CD4-positive, alpha-beta T cell (primary cell): ENCODE data around the gene GOPC. TPM values are rescaled to one million over a fixed set of nuclear protein-coding genes. Genes with fewer than 3 reads are reported as not detected.

Source experiments
- ATAC-seq: fragments of 200-7000 bp; cut with Tn5 transposase; one replicate; pipeline ENCODE4 v1.10.0; 2022; ENCODE audit warnings: mild to moderate bottlenecking; ENCODE audit not compliant: poor library complexity
- CTCF ChIA-PET: fragments of 350-600 bp; sonication (Branson Sonifier 250); formaldehyde crosslinking; loops from one replicate; lab custom pipeline; 2021; ENCODE audit warnings: antibody characterized with exemption, inconsistent platforms; lab: Charles Lee
- POLR2A ChIA-PET: fragments of 350-600 bp; sonication (Branson Sonifier 250); formaldehyde crosslinking; loops from one replicate; lab custom pipeline; 2021; ENCODE audit warnings: antibody characterized with exemption, inconsistent platforms; lab: Charles Lee
- DNase-seq, 14 experiments: peaks; one replicate each; pipeline ENCODE4 v3.0.0-alpha.2; 2013 to 2020; ENCODE audit warnings: mixed read lengths in 2 of 14
- H3K27ac ChIP-seq, 2 donors: one replicate each; pipeline versions ENCODE4 v1.5.1 to v1.7.0; 2013; ENCODE audit warnings: low read length in 2 of 2, low read depth in 1 of 2, mild to moderate bottlenecking in 1 of 2
- H3K27me3 ChIP-seq, 2 experiments: 1 replicate in 1 of 2; 2 replicates in 1 of 2; pipeline versions ENCODE4 v1.6.1 to v1.7.0; 2013; ENCODE audit warnings: low read length in 2 of 2, control low read depth in 1 of 2, mild to moderate bottlenecking in 1 of 2, moderate library complexity in 1 of 2; ENCODE audit not compliant: insufficient read depth in 2 of 2, control insufficient read depth in 1 of 2
- H3K36me3 ChIP-seq: one replicate; pipeline ENCODE4 v1.6.1; 2013; ENCODE audit warnings: low read length, control low read depth; ENCODE audit not compliant: insufficient read depth
- H3K4me1 ChIP-seq: one replicate; pipeline ENCODE4 v1.6.1; 2013; ENCODE audit warnings: low read length, control low read depth; ENCODE audit not compliant: insufficient read depth
- H3K4me3 ChIP-seq: one replicate; pipeline ENCODE4 v1.5.1; 2013; ENCODE audit warnings: mild to moderate bottlenecking, low read length, moderate library complexity
- H3K9me3 ChIP-seq, 2 experiments: 1 replicate in 1 of 2; 2 replicates in 1 of 2; pipeline versions ENCODE4 v1.6.1 to v1.7.0; 2013; ENCODE audit warnings: low read length in 2 of 2, mild to moderate bottlenecking in 2 of 2, control low read depth in 1 of 2, moderate library complexity in 1 of 2; ENCODE audit not compliant: control insufficient read depth in 1 of 2, insufficient read depth in 1 of 2
- H3K27ac Mint-ChIP-seq: one replicate; pipeline ENCODE4 v1.8.0; 2020; ENCODE audit warnings: mixed read lengths
- H3K27me3 Mint-ChIP-seq: one replicate; pipeline ENCODE4 v1.8.0; 2021; ENCODE audit warnings: mixed read lengths
- H3K36me3 Mint-ChIP-seq: one replicate; pipeline ENCODE4 v1.8.0; 2021; ENCODE audit warnings: low read depth, mixed read lengths
- H3K4me1 Mint-ChIP-seq: one replicate; pipeline ENCODE4 v1.8.0; 2021; ENCODE audit warnings: low read depth, mixed read lengths
- H3K4me3 Mint-ChIP-seq: one replicate; pipeline ENCODE4 v1.8.0; 2020; ENCODE audit warnings: mild to moderate bottlenecking, mixed read lengths
- H3K9me3 Mint-ChIP-seq: one replicate; pipeline ENCODE4 v1.8.0; 2020; ENCODE audit warnings: mixed read lengths
- intact Hi-C, 2 experiments: fragments of 100-400 bp; cut with DNase I in 1 of 2; cut with micrococcal nuclease in 1 of 2; formaldehyde crosslinking; loops; one replicate each; pipeline versions ENCODE4 v1.15.1 to v1.9.0; 2023 to 2025; cut with DNase I, micrococcal nuclease
- total RNA-seq, 174 experiments: library from RNA in 2 of 174; stranded (reverse) in 2 of 174; gene quantifications; one replicate each; pipeline ENCODE4 v1.2.3 and lab custom pipeline; 2021 to 2026
- TF ChIP-seq, protein P1 (sequence below): fragments of 200-600 bp; IDR thresholded peaks from one replicate; pipeline ENCODE4 v1.8.0; 2022; ENCODE audit warnings: antibody characterized with exemption, mild to moderate bottlenecking

GOPC gene
- total RNA-seq, 2 experiments from 2014 or later, result 9.7 to 10.8 TPM

DNA sequence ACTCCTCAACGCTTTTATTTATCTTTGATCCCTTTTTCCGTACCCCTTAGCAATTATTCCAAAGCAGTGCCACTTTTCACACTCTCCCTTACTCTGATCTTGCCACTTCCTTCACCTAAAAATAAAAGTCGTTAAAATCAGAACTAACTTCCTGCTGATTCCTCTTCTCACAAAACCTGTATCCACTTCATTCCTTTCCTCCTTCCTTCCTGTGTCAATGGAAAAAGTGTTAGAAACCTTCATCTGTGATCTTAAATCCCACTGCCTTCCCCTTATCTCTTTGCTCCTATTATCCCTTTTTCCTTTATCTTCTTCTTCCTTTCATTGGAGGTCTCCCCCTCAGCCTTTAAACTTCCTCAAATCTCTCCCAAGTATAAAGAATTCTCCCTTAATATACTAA lies 49.2 kb downstream of the GOPC start:
- Histone ChIP-seq H3K9me3 (no peaks in the 10 kb centered on the region), H3K4me3 (no peak overlapping the region), H3K27ac (no peak overlapping the region), H3K4me1 (peaks cover 24% of the 10 kb centered on the region), H3K27me3 (no peaks in the 10 kb centered on the region), H3K36me3 (no peaks in the 10 kb centered on the region)
- ChIA-PET POLR2A (no interaction called here), CTCF (interaction anchor here (0.8 to 1.3 kb wide), 2 partner anchors 52 to 75 kb away, joined by 3 to 4 read pairs; no protein-coding TSS in a partner anchor)
- no peak overlapping the region for H3K27ac Mint-ChIP-seq
- ATAC-seq (no peak), DNase-seq (no peak)
- H3K4me1 Mint-ChIP-seq, result peaks cover 29% of the 10 kb centered on the region
- H3K36me3 Mint-ChIP-seq, result no peaks in the 10 kb centered on the region
- TF ChIP-seq, protein P1, sequence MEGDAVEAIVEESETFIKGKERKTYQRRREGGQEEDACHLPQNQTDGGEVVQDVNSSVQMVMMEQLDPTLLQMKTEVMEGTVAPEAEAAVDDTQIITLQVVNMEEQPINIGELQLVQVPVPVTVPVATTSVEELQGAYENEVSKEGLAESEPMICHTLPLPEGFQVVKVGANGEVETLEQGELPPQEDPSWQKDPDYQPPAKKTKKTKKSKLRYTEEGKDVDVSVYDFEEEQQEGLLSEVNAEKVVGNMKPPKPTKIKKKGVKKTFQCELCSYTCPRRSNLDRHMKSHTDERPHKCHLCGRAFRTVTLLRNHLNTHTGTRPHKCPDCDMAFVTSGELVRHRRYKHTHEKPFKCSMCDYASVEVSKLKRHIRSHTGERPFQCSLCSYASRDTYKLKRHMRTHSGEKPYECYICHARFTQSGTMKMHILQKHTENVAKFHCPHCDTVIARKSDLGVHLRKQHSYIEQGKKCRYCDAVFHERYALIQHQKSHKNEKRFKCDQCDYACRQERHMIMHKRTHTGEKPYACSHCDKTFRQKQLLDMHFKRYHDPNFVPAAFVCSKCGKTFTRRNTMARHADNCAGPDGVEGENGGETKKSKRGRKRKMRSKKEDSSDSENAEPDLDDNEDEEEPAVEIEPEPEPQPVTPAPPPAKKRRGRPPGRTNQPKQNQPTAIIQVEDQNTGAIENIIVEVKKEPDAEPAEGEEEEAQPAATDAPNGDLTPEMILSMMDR, result no peak
- H3K27me3 Mint-ChIP-seq, result no peaks in the 10 kb centered on the region
- intact Hi-C loops, result no loop called here
- no peaks in the 10 kb centered on the region for H3K9me3 Mint-ChIP-seq
- H3K4me3 Mint-ChIP-seq, result no peak overlapping the region

DNA sequence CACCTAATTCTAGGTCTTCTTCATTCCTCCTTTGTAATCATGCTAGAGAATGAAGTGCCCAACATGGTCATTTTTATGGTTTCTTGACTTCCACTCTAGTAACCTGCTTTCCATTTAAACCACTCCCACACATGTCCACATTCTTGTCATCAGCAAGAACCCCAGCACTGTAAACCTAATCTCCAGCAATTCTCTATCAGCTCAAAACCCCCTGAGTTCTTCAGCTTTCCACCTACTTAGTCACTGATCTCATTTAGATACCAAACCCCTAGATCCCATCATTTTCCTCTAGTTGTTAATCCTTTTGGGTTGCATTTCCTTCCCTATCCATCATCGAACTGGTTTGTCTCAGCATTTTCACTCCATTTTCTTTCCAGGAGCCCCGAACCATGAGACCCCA lies 49.7 kb downstream of the GOPC start:
- intact Hi-C loops, result no loop called here
- H3K36me3 Mint-ChIP-seq, result no peaks in the 10 kb centered on the region
- ATAC-seq (no peak), DNase-seq (no peak)
- no peaks in the 10 kb centered on the region for H3K9me3 Mint-ChIP-seq
- no peaks in the 10 kb centered on the region for H3K27me3 Mint-ChIP-seq
- CTCF ChIA-PET, result interaction anchor here (0.8 to 1.4 kb wide), 3 partner anchors 52 to 74 kb away, joined by 3 to 4 read pairs (median 3); no protein-coding TSS in a partner anchor
- H3K27ac Mint-ChIP-seq, result no peak overlapping the region
- H3K9me3 ChIP-seq, result no peaks in the 10 kb centered on the region
- H3K4me3 Mint-ChIP-seq, result no peak overlapping the region
- no peaks in the 10 kb centered on the region for H3K27me3 ChIP-seq
- no peak overlapping the region for H3K27ac ChIP-seq
- no peak overlapping the region for H3K4me3 ChIP-seq
- TF ChIP-seq, protein P1, result no peak
- H3K4me1 Mint-ChIP-seq, result peaks cover 30% of the 10 kb centered on the region
- POLR2A ChIA-PET, result interaction anchor here (1.2 kb wide), 1 partner anchor 50 kb away, joined by 4 read pairs; the partner anchor contains the start of gene GOPC
- H3K36me3 ChIP-seq, result no peaks in the 10 kb centered on the region
- peaks cover 29% of the 10 kb centered on the region for H3K4me1 ChIP-seq

DNA sequence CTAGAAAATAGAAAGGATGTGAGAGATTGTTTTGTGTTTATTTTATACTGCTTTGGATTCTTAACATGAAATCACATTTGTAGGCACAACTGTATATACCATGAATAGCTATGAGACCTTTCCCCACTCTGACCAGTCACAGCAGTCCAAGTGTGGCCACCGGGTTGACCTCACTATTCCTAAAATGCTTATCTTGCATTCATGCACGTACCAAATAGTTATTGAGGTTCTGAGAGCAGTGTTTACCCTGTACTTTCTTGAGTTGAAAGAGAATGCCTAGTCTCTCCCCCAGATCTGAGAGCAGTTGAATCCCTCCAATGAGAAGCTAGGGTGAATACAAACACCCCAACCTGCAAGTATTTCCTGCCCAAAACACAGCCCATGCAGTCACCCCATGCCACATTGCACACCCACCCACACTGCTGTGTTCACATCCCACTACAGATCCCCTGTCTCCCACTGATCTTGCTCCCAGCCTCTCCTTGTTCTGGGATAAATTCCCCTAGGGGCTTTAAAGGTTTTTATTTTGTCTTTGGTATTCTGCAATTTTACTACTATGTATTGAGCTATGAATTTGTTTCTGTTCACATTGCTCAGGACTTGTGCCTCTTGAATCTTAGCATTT lies 51.6 kb downstream of the GOPC start:
- H3K36me3 Mint-ChIP-seq, result no peaks in the 10 kb centered on the region
- ChIA-PET POLR2A (interaction anchor here (0.8 to 3.3 kb wide), 4 partner anchors 52 to 101 kb away, joined by 3 to 15 read pairs (median 4); partner anchors contain the start of genes DCBLD1 and GOPC), CTCF (interaction anchor here (0.9 to 1.2 kb wide), 2 partner anchors 18 to 99 kb away, joined by 3 to 5 read pairs; no protein-coding TSS in a partner anchor)
- H3K4me3 Mint-ChIP-seq, result peak overlapping the region; percentile 9
- H3K36me3 ChIP-seq, result no peaks in the 10 kb centered on the region
- no peaks in the 10 kb centered on the region for H3K9me3 ChIP-seq
- no peak overlapping the region for H3K27ac ChIP-seq
- TF ChIP-seq, protein P1, result no peak
- H3K27me3 Mint-ChIP-seq, result no peaks in the 10 kb centered on the region
- H3K4me1 ChIP-seq, result peaks cover 36% of the 10 kb centered on the region
- no peaks in the 10 kb centered on the region for H3K9me3 Mint-ChIP-seq
- H3K27ac Mint-ChIP-seq, result peak overlapping the region; percentile 81
- no peaks in the 10 kb centered on the region for H3K27me3 ChIP-seq
- ATAC-seq (no peak), DNase-seq (peak in 3 of 14 experiments; percentile 7 to 12 (median 8))
- intact Hi-C loops, result no loop called here
- peaks cover 43% of the 10 kb centered on the region for H3K4me1 Mint-ChIP-seq
- H3K4me3 ChIP-seq, result no peak overlapping the region
